OCI-LY7 (cell line): ENCODE results near the gene PGRMC1.

ENCODE experiments used
- CTCF ChIP-seq: fragments of 200-600 bp; sonication (generic); conservative IDR thresholded peaks from 2 replicates; pipeline ENCODE4 v1.5.1; 2014; ENCODE audit warnings: mild to moderate bottlenecking, antibody characterized with exemption, low read length, moderate library complexity, mixed read lengths
- EZH2phosphoT487 ChIP-seq: fragments of 200-600 bp; sonication (generic); IDR thresholded peaks from 2 replicates; pipeline ENCODE4 v1.6.1; 2018; ENCODE audit warnings: low read depth, borderline replicate concordance, mild to moderate bottlenecking, mixed run types, antibody characterized with exemption, low read length, moderate library complexity, mixed read lengths

GRCh38 chrX:119201570-119201969 is 34.5 kb upstream of the PGRMC1 start:
- TF ChIP-seq CTCF: no peak
- TF ChIP-seq EZH2phosphoT487: no peak
